Epithelial cell of umbilical artery (primary cell): ENCODE results near the gene IGLL5. TPM values are rescaled to one million over a fixed set of nuclear protein-coding genes. Genes with fewer than 3 reads are reported as not detected.

Experiments used
- total RNA-seq: library from RNA; depleted of rRNA; stranded (reverse); fragments of >200 nt; gene quantifications from 2 replicates; pipeline ENCODE4 v1.2.3, GENCODE V29; 2014

The IGLL5 gene
- total RNA-seq: not detected in 2 replicates

DNA sequence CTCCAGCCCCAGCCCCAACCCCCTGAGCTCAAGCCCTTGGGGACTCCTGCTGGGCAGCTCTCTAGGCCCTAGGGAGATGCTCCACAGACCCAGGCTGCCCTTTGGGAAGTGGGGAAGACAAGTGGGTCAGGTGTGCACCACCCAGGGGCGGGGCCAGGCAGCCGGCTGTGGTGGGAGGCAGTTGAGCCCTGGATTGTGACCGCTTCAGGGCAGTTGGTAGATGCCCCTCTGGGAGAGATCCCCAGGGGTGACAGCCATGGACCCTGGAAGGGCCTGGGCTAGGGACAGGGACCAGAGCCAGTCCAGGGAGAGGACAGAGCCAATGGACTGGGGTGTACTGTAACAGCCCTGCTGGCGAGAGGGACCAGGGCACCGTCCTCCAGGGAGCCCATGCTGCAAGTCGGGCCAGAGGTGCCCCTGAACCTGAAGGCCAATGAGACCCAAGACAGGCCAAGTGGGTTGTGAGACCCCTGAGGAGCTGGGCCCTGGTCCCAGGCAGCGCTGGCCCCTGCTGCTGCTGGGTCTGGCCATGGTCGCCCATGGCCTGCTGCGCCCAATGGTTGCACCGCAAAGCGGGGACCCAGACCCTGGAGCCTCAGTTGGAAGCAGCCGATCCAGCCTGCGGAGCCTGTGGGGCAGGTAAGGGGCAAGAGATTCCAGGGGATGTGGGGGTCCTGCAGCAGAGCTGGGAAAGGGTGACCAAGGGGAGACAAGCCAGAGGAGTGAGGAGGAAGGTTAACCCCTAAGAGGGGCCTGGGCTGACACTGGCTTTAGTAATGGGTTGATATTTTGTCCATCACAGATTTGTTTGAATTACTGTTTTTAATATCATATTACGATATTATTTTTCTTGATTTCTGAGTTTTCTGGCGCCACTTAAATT is at the start of gene IGLL5:
IGLL5 (plus strand) TSS at position 196 of the 883 bp plus-strand sequence; CDS start at position 434, 238 bp downstream.

Other genes with a start within 250 kb of the IGLL5 start
- gene GGTLC2, start 243.2 kb upstream of the IGLL5 start, total RNA-seq: not detected in 2 replicates
- gene GNAZ, start 182.7 kb downstream of the IGLL5 start, total RNA-seq: 1.4 and 2.6 TPM in 2 replicates